ENCODE measurements around the gene GPRIN2.

DNA sequence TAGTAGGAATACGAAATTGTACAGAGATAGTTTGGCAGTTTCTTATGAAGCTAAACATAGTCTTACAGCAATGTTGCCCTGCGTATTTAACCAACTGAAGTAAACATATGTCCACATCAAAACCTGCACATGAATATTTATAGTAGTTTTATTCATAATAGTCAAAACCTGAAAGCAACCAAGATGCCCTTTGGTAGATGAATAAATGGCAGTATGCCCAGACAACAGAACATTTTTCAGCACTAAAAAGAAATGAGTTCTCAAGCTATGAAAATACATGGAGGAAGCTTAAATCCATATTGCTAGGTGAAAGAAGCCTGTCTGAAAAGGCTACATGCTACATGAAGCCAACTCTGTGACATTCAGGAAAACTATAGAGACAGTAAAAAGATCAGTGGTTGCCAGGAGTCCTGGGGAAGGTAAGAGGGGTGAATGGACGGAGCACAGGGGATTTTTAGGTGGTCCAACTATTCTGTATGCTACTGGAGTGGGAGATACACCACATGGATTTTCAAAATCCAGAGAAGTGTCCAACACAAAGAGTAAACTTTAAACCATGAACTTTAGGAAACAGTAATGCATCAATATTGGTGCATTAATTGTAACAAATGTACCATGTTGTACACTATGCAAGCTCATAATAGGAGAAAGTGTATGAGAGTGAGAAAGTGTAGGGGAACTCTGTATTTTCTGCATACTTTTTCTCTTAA lies 17.6 kb downstream of the GPRIN2 start:
- TF ChIP-seq POLR2A (IDR thresholded peaks at IDR 0.05): no peak
- TF ChIP-seq, protein P1, sequence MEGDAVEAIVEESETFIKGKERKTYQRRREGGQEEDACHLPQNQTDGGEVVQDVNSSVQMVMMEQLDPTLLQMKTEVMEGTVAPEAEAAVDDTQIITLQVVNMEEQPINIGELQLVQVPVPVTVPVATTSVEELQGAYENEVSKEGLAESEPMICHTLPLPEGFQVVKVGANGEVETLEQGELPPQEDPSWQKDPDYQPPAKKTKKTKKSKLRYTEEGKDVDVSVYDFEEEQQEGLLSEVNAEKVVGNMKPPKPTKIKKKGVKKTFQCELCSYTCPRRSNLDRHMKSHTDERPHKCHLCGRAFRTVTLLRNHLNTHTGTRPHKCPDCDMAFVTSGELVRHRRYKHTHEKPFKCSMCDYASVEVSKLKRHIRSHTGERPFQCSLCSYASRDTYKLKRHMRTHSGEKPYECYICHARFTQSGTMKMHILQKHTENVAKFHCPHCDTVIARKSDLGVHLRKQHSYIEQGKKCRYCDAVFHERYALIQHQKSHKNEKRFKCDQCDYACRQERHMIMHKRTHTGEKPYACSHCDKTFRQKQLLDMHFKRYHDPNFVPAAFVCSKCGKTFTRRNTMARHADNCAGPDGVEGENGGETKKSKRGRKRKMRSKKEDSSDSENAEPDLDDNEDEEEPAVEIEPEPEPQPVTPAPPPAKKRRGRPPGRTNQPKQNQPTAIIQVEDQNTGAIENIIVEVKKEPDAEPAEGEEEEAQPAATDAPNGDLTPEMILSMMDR (IDR thresholded peaks at IDR 0.05): no peak

Measured in gastroesophageal sphincter (tissue), 3 donors.